ENCODE measurements around the gene ZNF350.
"Not testable (repeated sequence)": the region's sequence is repeated elsewhere in the genome, so short reads cannot be mapped to it uniquely, and the experiment has no call there.

The ZNF350 gene

GRCh38 chr19:51986309-51987291 is at the start of gene ZNF350:
ZNF350 (minus strand) TSS chr19:51986840; CDS start chr19:51974360, 12,480 bp downstream.
- DNase-seq, result peak; percentile 76

- no peak for DNase-seq
Observed at GRCh38 chr19:52034051-52034728, 47.5 kb upstream of the ZNF350 start.

DNA sequence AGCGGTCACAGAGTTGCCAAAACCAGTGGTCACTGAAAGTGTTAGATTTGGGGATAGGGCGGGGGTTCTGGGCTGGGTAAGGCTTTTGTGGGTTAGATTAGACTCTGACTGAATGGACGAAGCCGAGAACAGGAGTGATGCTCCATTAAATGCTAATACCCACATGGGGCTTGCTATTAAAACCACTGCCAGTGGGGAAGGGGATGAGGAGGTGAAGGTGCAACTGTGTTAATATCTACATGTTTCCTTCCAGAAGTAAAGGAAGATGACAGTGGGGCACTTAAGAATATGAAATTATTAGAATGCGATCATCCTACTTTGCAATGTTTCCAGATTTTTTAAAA is 42.1 kb upstream of the ZNF350 start:
- DNase-seq, result no peak

- DNase-seq, result peak; percentile 86
Observed at GRCh38 chr19:52028027-52028779, 41.6 kb upstream of the ZNF350 start, which contains the start of gene ZNF614. ZNF614 (minus strand) TSS chr19:52028379; CDS start chr19:52025745, 2,634 bp downstream.

GRCh38 chr19:52026255-52026990 is 39.8 kb upstream of the ZNF350 start:
- DNase-seq, result not testable (repeated sequence)

DNA sequence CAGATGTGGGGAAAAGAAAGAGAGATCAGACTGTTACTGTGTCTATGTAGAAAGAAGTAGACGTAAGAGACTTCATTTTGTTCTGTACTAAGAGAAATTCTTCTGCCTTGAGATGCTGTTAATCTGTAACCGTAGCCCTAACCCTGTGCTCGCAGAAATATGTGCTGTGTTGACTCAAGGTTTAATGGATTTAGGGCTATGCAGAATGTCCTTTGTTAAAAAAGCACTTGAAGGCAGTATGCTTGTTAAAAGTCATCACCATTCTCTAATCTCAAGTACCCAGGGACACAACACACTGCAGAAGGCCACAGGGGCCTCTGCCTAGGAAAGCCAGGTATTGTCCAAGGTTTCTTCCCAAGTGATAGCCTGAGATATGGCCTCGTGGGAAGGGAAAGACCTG is 37.8 kb upstream of the ZNF350 start:
- DNase-seq, result not testable (repeated sequence)

GRCh38 chr19:52022193-52022592 is 35.6 kb upstream of the ZNF350 start:
- DNase-seq, result no peak

- DNase-seq, result no peak
Observed at GRCh38 chr19:52020506-52020905, 33.9 kb upstream of the ZNF350 start.

DNA sequence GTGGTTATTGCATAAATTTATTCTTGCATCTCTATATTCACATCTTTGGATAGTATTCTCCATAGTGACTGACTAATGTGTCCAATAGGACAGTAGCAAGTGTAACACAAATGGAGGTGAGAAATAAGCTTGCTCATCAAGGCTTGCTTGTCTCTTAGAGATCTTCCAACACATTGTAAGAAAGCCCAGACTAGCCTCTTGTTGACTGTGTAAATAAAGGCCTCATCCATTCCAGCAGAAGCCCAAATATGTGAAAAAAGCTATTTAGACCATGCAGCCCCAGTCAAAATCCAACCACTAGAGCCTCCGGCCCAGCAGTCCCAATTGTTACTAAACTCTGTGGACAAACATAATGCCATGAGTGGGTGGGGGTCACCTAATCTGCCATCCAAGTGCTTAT is 24.0 kb upstream of the ZNF350 start:
- DNase-seq, result no peak

DNA sequence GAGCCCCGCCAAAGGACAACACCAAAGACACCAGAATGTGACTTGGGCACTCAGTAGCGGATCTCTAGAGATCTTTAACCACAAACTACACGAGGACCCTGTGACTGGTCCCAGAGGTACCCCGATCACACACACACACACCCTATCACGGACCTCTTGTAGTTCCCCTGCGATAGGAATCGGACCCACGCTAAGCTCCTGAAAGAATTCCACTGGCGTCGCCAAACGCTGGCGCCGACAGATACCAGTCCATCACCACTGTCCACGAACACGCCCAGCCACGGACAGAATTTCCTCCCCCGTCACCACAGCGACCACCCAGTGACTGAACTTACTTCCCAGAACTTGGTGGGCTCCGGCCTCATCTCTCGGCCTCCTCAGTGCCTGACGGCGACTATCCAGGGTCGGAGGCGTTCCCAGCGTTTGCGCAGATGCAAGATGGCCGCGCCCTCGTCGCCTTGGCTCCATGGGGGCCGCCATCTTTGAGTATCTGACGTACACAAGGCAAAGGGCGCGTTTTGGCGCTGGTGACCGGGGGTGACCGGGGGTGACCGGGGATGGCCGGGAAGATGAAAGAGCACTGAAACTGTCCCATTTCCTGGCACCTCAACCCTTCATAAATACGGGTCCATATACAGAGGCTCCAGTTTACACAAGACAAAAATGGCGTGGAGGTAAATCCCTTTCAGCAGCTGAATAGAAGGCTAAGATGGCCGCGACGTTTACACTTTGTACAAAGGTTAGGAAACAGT is 21.3 kb upstream of the ZNF350 start, which contains the start of gene ZNF615:
Gene ZNF615, minus strand, starts transcription at position 406 of the 752 bp plus-strand sequence. CDS start 4,500 bp downstream, outside the sequence.
- DNase-seq, result peak; percentile 74

DNA sequence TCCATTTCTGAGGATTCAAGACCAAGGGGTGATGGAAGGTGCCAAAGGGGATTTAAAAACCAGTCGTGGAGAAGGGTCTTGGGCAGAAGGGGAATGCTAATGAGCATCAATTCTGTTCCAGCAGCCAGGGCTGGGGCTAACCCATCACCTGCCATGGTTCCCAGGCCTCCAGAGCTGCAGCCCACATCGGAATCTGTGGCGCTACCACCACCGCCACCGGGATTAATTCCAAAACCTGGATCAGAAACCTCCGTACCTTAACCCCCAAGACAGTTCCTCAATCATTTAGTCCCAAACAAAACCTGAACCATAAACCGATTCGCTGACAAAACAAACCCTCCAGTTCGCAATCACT is 20.8 kb upstream of the ZNF350 start:
- no peak for DNase-seq

GRCh38 chr19:51994048-51994644 is 7.5 kb upstream of the ZNF350 start:
- DNase-seq, result no peak

DNA sequence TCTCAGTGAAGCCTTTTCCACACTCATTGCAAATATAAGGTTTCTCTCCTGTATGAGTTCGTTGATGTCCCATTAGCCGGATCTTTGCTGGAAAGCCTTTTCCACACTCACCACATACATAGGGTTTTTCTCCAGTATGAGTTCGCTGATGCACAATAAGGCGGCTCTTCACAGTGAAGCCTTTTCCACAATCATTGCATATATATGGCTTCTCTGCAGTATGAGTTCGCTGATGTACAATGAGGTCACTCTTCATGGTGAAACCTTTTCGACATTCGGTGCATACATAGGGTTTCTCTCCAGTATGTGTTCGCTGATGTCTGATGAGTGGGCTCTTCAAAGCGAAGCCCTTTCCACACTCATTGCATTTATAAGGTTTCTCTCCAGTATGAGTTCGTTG is 6.8 kb upstream of the ZNF350 start:
- DNase-seq, result no peak

- no peak for DNase-seq
Observed at GRCh38 chr19:51983361-51983760, 3.3 kb downstream of the ZNF350 start.

GRCh38 chr19:51980926-51981325 is 5.7 kb downstream of the ZNF350 start:
- DNase-seq, result not testable (repeated sequence)

DNA sequence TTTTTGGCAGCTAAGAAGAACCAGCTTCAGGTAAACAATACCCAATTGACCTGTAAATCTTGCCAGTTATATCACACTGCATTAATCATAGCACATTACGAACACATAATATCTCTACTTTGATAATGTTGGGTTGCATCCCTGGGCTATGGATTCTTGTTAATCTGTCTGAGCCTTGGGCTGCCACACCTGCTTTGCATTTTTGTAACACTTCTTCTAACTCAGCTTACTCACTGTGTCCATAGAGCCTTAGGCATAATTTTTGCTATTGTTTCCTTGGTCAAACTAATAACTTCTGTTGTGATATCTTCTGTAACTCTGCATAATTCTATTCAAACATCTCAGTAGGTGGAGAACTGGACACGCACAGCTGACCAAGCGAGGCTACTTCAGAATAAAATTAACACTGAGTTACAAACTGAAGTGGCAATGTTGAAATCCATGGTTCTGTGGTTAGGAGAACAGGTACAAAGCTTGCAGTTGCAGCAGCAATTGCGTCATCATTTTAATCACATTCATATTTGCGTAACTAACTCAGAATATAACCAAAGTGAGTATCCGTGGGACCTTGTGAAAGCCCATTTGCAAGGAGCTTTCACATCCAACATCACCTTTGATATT is 6.4 kb downstream of the ZNF350 start:
- DNase-seq, result no peak

GRCh38 chr19:51978882-51979281 is 7.8 kb downstream of the ZNF350 start:
- DNase-seq, result no peak

DNA sequence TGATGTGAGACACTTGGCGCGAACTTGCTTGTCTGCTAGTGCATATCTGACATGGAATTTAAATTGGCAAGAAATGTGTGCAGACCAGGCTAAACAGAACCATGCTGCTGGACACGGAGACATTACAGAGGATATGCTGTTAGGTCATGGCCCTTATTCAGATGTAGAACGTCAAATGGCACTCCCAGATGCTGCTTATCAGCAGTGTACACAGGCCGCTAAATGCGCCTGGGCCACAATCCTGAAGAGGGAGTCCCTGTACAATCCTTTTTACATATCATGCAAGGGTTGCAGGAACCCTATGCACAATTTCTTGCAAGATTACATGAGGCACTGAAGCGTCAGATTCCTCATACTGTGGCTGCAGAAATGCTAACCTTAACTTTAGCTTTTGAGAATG is 9.3 kb downstream of the ZNF350 start:
- no peak for DNase-seq

DNA sequence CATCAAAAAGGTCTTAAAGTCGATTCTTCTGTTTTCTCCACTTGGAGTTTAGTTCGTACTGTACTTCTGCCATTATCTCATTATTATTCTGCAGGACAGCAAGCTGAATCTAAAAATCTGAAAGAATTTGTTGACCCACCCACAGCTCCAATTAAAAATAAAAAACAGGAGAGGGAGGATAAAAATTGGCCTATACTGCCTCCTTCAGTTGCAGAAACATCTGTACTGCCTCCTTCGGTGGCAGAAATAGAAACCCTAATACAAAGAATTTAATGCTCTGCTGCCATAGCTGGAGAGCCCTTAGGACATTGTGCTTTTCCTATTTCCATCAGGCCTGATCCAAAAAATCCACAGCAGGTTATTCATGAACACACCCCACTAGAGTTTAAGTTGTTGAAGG is 9.8 kb downstream of the ZNF350 start:
- DNase-seq, result no peak

GRCh38 chr19:51975787-51976186 is 10.9 kb downstream of the ZNF350 start:
- not testable (repeated sequence) for DNase-seq

GRCh38 chr19:51971624-51972023 is 15.0 kb downstream of the ZNF350 start:
- no peak for DNase-seq
